GM12878 (cell line): Measurements from ENCODE around the gene TMED1. TPM values are rescaled to one million over a fixed set of nuclear protein-coding genes. Genes with fewer than 3 reads are reported as not detected.

Source experiments
- ATAC-seq: fragments of 200-7000 bp; cut with Tn5 transposase; 3 replicates; pipeline ENCODE4 v1.9.1; 2020; ENCODE audit warnings: mild to moderate bottlenecking, moderate library complexity
- BruUV-seq: library from RNA; stranded (reverse); fragments of 400-500 nt; replicated peaks from 2 replicates; lab custom pipeline; 2021; lab: Mats Ljungman, UMichigan
- CTCF ChIA-PET: fragments of 300-600 bp; sonication (Branson Sonifier 250); formaldehyde crosslinking; extraction: SDS; loops from one replicate; lab custom pipeline; 2021; ENCODE audit warnings: inconsistent platforms; lab: Yijun Ruan, JAX
- POLR2A ChIA-PET: fragments of 350-600 bp; formaldehyde crosslinking; extraction: SDS; loops from one replicate; lab custom pipeline; 2021; ENCODE audit warnings: inconsistent platforms; lab: Charles Lee
- RAD21 ChIA-PET: fragments of 300-600 bp; sonication (Branson Sonifier 250); formaldehyde crosslinking; loops from one replicate; lab custom pipeline; 2023; ENCODE audit warnings: antibody characterized with exemption; ENCODE audit not compliant: unreplicated experiment; lab: Charles Lee
- SMC1A ChIA-PET: fragments of 300-600 bp; sonication (Branson Sonifier 250); formaldehyde crosslinking; loops from one replicate; lab custom pipeline; 2023; ENCODE audit not compliant: unreplicated experiment, uncharacterized antibody; lab: Charles Lee
- DNase-seq: peaks from one replicate; pipeline ENCODE4 v3.0.0-alpha.2; 2011; ENCODE audit warnings: low read depth, low spot score
- FAIRE-seq: peaks from 3 replicates; lab custom pipeline; 2011; peaks lifted over from hg19 to GRCh38; lab: Jason Lieb, UNC
- H2AFZ ChIP-seq: 2 replicates; pipeline ENCODE4 v1.6.0; 2011; ENCODE audit warnings: low read depth, low read length, control low read depth; ENCODE audit not compliant: control insufficient read depth
- H3K27ac ChIP-seq: 2 replicates; pipeline ENCODE4 v1.5.1; 2011; ENCODE audit warnings: control low read depth; ENCODE audit not compliant: control insufficient read depth, insufficient read depth
- H3K27me3 ChIP-seq, 2 experiments: replicated peaks in 1 of 2; 2 replicates each; pipeline versions ENCODE4 v1.6.0 to v1.6.1; 2011; ENCODE audit warnings: low read length in 1 of 2; ENCODE audit not compliant: control insufficient read depth in 2 of 2, insufficient read depth in 2 of 2
- H3K36me3 ChIP-seq, 2 experiments: 2 replicates each; pipeline ENCODE4 v1.5.1; 2011; ENCODE audit warnings: low read length in 1 of 2; ENCODE audit not compliant: control insufficient read depth in 2 of 2, insufficient read depth in 2 of 2
- H3K4me1 ChIP-seq: 2 replicates; pipeline ENCODE4 v1.6.1; 2011; ENCODE audit warnings: mild to moderate bottlenecking, low read length, moderate library complexity, mixed read lengths; ENCODE audit not compliant: control insufficient read depth, insufficient read depth
- H3K4me2 ChIP-seq: 2 replicates; pipeline ENCODE4 v1.6.0; 2011; ENCODE audit warnings: control low read depth; ENCODE audit not compliant: control insufficient read depth, insufficient read depth
- H3K4me3 ChIP-seq: fragments of 200-600 bp; sonication (generic); 2 replicates; pipeline ENCODE4 v1.5.1; 2016
- H3K79me2 ChIP-seq: 2 replicates; pipeline ENCODE4 v1.6.0; 2011; ENCODE audit warnings: low read length; ENCODE audit not compliant: control insufficient read depth, insufficient read depth
- H3K9ac ChIP-seq: 2 replicates; pipeline ENCODE4 v1.8.0; 2011; ENCODE audit warnings: low read length, control low read depth, mixed read lengths; ENCODE audit not compliant: control insufficient read depth, insufficient read depth
- H3K9me3 ChIP-seq: replicated peaks from 3 replicates; pipeline ENCODE4 v1.5.1; 2011; ENCODE audit warnings: mild to moderate bottlenecking, low read length; ENCODE audit not compliant: control insufficient read depth, insufficient read depth
- H4K20me1 ChIP-seq: 2 replicates; pipeline ENCODE4 v1.6.0; 2011; ENCODE audit not compliant: control insufficient read depth, insufficient read depth
- BHLHE40 ChIP-seq, 2 experiments: fragments of 450-650 bp in 1 of 2; IDR thresholded peaks; 2 replicates each; pipeline ENCODE4 v1.6.1; 2011 to 2017; ENCODE audit warnings: low read depth in 2 of 2, borderline replicate concordance in 1 of 2, improper control_type of control experiment in 1 of 2, low read length in 1 of 2, mild to moderate bottlenecking in 1 of 2
- EGR1 ChIP-seq, 2 experiments: IDR thresholded peaks; 1 replicate in 1 of 2; 2 replicates in 1 of 2; pipeline ENCODE4 v1.6.1; 2011 to 2012; ENCODE audit warnings: low read depth in 2 of 2, low read length in 2 of 2, borderline replicate concordance in 1 of 2, mild to moderate bottlenecking in 1 of 2, moderate library complexity in 1 of 2
- MEF2B ChIP-seq: fragments of 450-650 bp; IDR thresholded peaks from 2 replicates; pipeline ENCODE4 v1.6.1; 2018; ENCODE audit warnings: mild to moderate bottlenecking, moderate library complexity; ENCODE audit not compliant: partially characterized antibody, poor library complexity, severe bottlenecking
- PBX3 ChIP-seq: IDR thresholded peaks from 2 replicates; pipeline ENCODE4 v1.6.1; 2011; ENCODE audit warnings: mild to moderate bottlenecking, low read depth, low read length, moderate library complexity; ENCODE audit not compliant: insufficient replicate concordance
- POLR2AphosphoS5 ChIP-seq: IDR thresholded peaks from 2 replicates; pipeline ENCODE4 v1.6.1; 2011; ENCODE audit warnings: mild to moderate bottlenecking, low read length, inconsistent platforms
- RBBP5 ChIP-seq: fragments of 200-600 bp; sonication (generic); conservative IDR thresholded peaks from 2 replicates; pipeline ENCODE4 v1.6.1; 2016
- RCOR1 ChIP-seq: conservative IDR thresholded peaks from 2 replicates; pipeline ENCODE4 v1.6.1; 2012; ENCODE audit warnings: low read depth, low read length, improper control_type of control experiment
- TAF1 ChIP-seq: IDR thresholded peaks from 2 replicates; pipeline ENCODE4 v1.6.1; 2011; ENCODE audit warnings: mild to moderate bottlenecking, low read depth, low read length, borderline replicate concordance
- TARDBP ChIP-seq: IDR thresholded peaks from 2 replicates; pipeline ENCODE4 v1.6.1; 2016; ENCODE audit warnings: borderline replicate concordance
- YBX1 ChIP-seq: fragments of 450-650 bp; IDR thresholded peaks from 2 replicates; pipeline ENCODE4 v1.6.1; 2016; ENCODE audit warnings: antibody characterized with exemption
- YY1 ChIP-seq: IDR thresholded peaks from 2 replicates; pipeline ENCODE4 v1.6.1; 2011; ENCODE audit warnings: low read depth, mild to moderate bottlenecking, low read length
- whole genome bisulfite sequencing: methylation state at CpG from one replicate; pipeline ENCODE4 v1.1.6; 2016; ENCODE audit warnings: low lambda C conversion rate; ENCODE audit not compliant: insufficient replicate concordance, insufficient coverage; ENCODE audit errors: missing lambda C conversion rate; 5-methylcytosine and 5-hydroxymethylcytosine counted together
- in situ Hi-C: fragments of 300-500 bp; cut with MboI; formaldehyde crosslinking; loops from 9 replicates; pipeline ENCODE4 v1.14.3; 2018; ENCODE audit warnings: mixed read lengths
- intact Hi-C: fragments of 100-400 bp; cut with micrococcal nuclease; formaldehyde crosslinking; loops from one replicate; pipeline ENCODE4 v1.14.2; 2022; ENCODE audit not compliant: unreplicated experiment
- polyA plus RNA-seq, 11 experiments: library from polyadenylated mRNA; depleted of rRNA in 4 of 11; unstranded in 6 of 11; stranded (reverse) in 5 of 11; fragments of >200 nt; fragmentation: Nextera tagmentation in 4 of 11; fragmentation: Illumina TruSeq in 1 of 11; extraction: Ambion mirVana in 4 of 11; extraction: Trizol in 1 of 11; gene quantifications; 1 replicate in 1 of 11; 2 replicates in 10 of 11; pipeline versions ENCODE4 v1.2.1 to v1.2.3, GENCODE V29; 2011 to 2016; ENCODE audit warnings: inconsistent platforms in 2 of 11, missing spikeins in 2 of 11, low read depth in 1 of 11
- total RNA-seq, 4 experiments: library from RNA; depleted of rRNA in 3 of 4; stranded (reverse); fragments of >200 nt in 3 of 4; fragmentation: Illumina TruSeq in 1 of 4; extraction: Trizol in 1 of 4; gene quantifications; 2 replicates each; pipeline versions ENCODE4 v1.2.1 to v1.2.3, GENCODE V29; 2013 to 2021
- TF ChIP-seq, protein P1 (sequence below): IDR thresholded peaks from 2 replicates; pipeline ENCODE4 v1.6.1; 2012; ENCODE audit warnings: low read depth, low read length, improper control_type of control experiment

TMED1 gene
- total and polyA plus RNA-seq, 10 of the 15 experiments (the other 5 are each of a cell fraction or from before 2014, with no cell fraction given) = 0.60 to 23.1 (median 12.3) TPM

DNA sequence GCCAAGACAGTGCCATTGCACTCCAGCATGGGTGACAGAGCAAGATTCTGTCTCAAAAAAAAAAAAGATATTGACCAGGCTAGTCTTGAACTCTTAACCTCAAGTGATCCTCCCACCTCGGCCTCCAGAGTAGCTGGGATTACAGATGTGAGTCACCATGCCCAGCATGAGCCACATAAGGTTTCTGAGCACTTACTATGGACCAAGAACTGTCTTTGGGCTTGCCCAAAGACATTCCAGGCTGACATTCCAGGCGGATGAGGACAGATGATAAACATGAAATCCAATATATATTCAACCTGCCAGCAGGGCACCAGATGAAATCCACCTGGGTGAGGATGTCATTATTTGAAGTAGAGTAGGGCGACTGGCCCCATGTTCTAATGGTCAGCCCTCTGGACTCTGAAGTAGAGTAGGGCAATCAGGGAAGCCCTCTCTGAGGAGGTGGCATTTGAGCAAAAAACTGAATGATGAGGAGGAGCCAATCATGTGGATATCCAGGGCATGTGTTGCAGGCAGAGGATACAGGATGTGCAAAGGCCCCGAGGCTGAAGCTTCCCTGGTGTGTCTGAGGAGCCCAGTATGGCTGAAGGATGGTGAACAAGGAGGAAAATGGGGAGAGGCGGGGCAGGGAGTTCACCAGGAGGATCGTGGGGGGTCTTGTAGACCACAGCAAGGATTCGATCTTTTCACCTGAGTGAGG lies 16.2 kb upstream of the TMED1 start:
- TF ChIP-seq TARDBP = no peak
- no peak for TF ChIP-seq YY1
- TF ChIP-seq EGR1 (IDR thresholded peaks at IDR 0.05; ENCODE audit: borderline replicate concordance in 1 of 2, low read depth in 2 of 2, low read length in 2 of 2) = no peak
- TF ChIP-seq MEF2B = no peak
- TF ChIP-seq PBX3 = no peak
- no peak for TF ChIP-seq POLR2AphosphoS5
- no peak for TF ChIP-seq YBX1
- TF ChIP-seq, protein P1, sequence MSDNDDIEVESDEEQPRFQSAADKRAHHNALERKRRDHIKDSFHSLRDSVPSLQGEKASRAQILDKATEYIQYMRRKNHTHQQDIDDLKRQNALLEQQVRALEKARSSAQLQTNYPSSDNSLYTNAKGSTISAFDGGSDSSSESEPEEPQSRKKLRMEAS = no peak
- TF ChIP-seq BHLHE40 (IDR thresholded peaks at IDR 0.05; ENCODE audit: borderline replicate concordance in 1 of 2, low read depth in 2 of 2, low read length in 1 of 2) = no peak
- TF ChIP-seq RBBP5 = no peak
- no peak for TF ChIP-seq RCOR1
- no peak for TF ChIP-seq TAF1
- ChIA-PET SMC1A (no interaction called here), POLR2A (no interaction called here), CTCF (interaction anchor here (1.4 to 4.3 kb wide), 3 partner anchors 11 to 135 kb away, joined by 6 to 42 read pairs (median 41); partner anchors contain the start of gene DNM2), RAD21 (no interaction called here)
- ATAC-seq = no peak
- H3K27ac ChIP-seq = no peak overlapping the region
- in situ Hi-C loops = no loop called here
- H3K4me1 ChIP-seq = peaks cover 9% of the 10 kb centered on the region
- H3K27me3 ChIP-seq = no peaks in the 10 kb centered on the region
- H3K79me2 ChIP-seq = no peaks in the 10 kb centered on the region
- H2AFZ ChIP-seq = no peak overlapping the region
- no TSS peak for BruUV-seq
- DNase-seq = no peak
- no peaks in the 10 kb centered on the region for H3K36me3 ChIP-seq
- H3K9me3 ChIP-seq = no peaks in the 10 kb centered on the region
- intact Hi-C loops = no loop called here
- no peak overlapping the region for H3K9ac ChIP-seq
- 42% methylated on average over 7 of the region's 7 CpGs for WGBS
- H4K20me1 ChIP-seq = no peaks in the 10 kb centered on the region
- H3K4me2 ChIP-seq = no peak overlapping the region
- no peak overlapping the region for H3K4me3 ChIP-seq
- no peak for FAIRE-seq
